ENCODE results near the gene CREG1. TPM values are rescaled to one million over a fixed set of nuclear protein-coding genes. Genes with fewer than 3 reads are reported as not detected.

CREG1 gene
- total and polyA plus RNA-seq, 2 of the 8 experiments (the other 6 are each of a cell fraction or from before 2014, with no cell fraction given), result 29.8 to 30.1 TPM

DNA sequence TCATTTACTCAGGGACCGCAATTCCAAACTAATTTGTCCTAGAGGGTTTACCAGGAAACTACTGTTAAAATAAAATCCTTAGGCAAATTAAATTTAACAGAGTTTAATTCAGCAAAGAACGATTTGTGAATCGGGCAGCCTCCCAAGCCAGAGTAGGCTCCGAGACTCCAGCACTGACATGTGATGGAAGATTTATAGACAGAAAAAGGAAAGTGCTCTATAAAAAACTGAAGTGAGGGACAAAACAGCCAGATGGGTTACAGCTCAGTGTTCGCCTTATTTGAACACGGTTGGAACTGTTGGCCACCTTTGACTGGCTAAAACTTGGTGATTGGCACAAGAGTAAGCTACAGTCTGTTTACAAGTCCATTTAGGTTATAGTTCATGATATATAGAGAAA, 41.3 kb upstream of the CREG1 start:
- H2BK20ac ChIP-seq (ENCODE audit: low read length), result no peak overlapping the region
- no peak overlapping the region for H4K91ac ChIP-seq (replicated peaks; ENCODE audit: insufficient read length, low read length)
- H3K9ac ChIP-seq (replicated peaks in 1 of 4; ENCODE audit: extremely low read depth in 1 of 4, low read depth in 3 of 4, low read length in 3 of 4), result no peak overlapping the region
- no peak for FAIRE-seq
- H3K18ac ChIP-seq (ENCODE audit: extremely low read depth, low read length), result no peak overlapping the region
- H3K79me2 ChIP-seq (ENCODE audit: control insufficient read depth in 1 of 2, insufficient read depth in 2 of 2, low read length in 2 of 2), result no peaks in the 10 kb centered on the region
- ChIA-PET POLR2A (ENCODE audit: partially characterized antibody) (no interaction called here), CTCF (ENCODE audit: partially characterized antibody) (interaction anchor here (0.9 to 1.4 kb wide), 5 partner anchors 10 to 101 kb away, joined by 3 to 4 read pairs (median 3); no protein-coding TSS in a partner anchor)
- WGBS, 2 experiments (ENCODE audit: extremely low coverage in 1 of 2, insufficient coverage in 1 of 2, insufficient read length in 1 of 2, insufficient replicate concordance in 2 of 2, low coverage in 1 of 2, low lambda C conversion rate in 2 of 2, missing lambda C conversion rate in 1 of 2), result 92% methylated on average over 6 of the region's 6 CpGs; no CpG with 5 or more reads in 1 of the 2 experiments
- no peaks in the 10 kb centered on the region for H3K9me3 ChIP-seq (ENCODE audit: insufficient read depth in 2 of 2, low read depth in 1 of 2, low read length in 1 of 2)
- H3K4me1 ChIP-seq (replicated peaks in 1 of 4; ENCODE audit: control insufficient read depth in 3 of 4, insufficient read depth in 4 of 4, low read length in 3 of 4), result no peaks in the 10 kb centered on the region
- no peaks in the 10 kb centered on the region for H3K27me3 ChIP-seq (replicated peaks in 1 of 4; ENCODE audit: control insufficient read depth in 3 of 4, extremely low read depth in 1 of 4, insufficient read depth in 3 of 4, low read length in 3 of 4)
- H2BK120ac ChIP-seq (replicated peaks; ENCODE audit: low read depth, low read length), result no peak overlapping the region
- no peak overlapping the region for H3K27ac ChIP-seq (ENCODE audit: low read depth, low read length)
- no peak overlapping the region for H4K8ac ChIP-seq (ENCODE audit: extremely low read depth, insufficient read depth, low read length)
- H3K4me2 ChIP-seq (ENCODE audit: insufficient read depth in 1 of 2, low read depth in 2 of 2, low read length in 2 of 2), result no peak overlapping the region
- H3K4me3 ChIP-seq (ENCODE audit: extremely low read depth in 1 of 4, insufficient read depth in 2 of 4, low read depth in 3 of 4, low read length in 4 of 4), result no peak overlapping the region
- no peaks in the 10 kb centered on the region for H3K23me2 ChIP-seq (ENCODE audit: low read depth, low read length)
- H4K20me1 ChIP-seq (replicated peaks in 1 of 2; ENCODE audit: control insufficient read depth in 1 of 2, insufficient read depth in 2 of 2, low read length in 2 of 2), result no peaks in the 10 kb centered on the region
- H2BK15ac ChIP-seq (ENCODE audit: low read length), result no peak overlapping the region
- H3K4ac ChIP-seq (replicated peaks; ENCODE audit: insufficient read length, low read depth, low read length), result no peak overlapping the region
- no peak overlapping the region for H3K23ac ChIP-seq (ENCODE audit: insufficient read length)
- H3K36me3 ChIP-seq (ENCODE audit: control insufficient read depth in 2 of 4, insufficient read depth in 4 of 4, low read length in 3 of 4), result no peaks in the 10 kb centered on the region
- H2AK5ac ChIP-seq (ENCODE audit: low read depth, low read length), result no peak overlapping the region
- no peak overlapping the region for H3K14ac ChIP-seq (ENCODE audit: insufficient read length)
- no peak overlapping the region for H2AFZ ChIP-seq (ENCODE audit: low read length)
- no peak overlapping the region for H4K5ac ChIP-seq (ENCODE audit: insufficient read length, low read depth, low read length)
- no peak overlapping the region for H3K56ac ChIP-seq (replicated peaks; ENCODE audit: insufficient read length, low read depth, low read length)
- DNase-seq (ENCODE audit: low read depth in 1 of 2, low spot score in 2 of 2), result no peak
- no peak overlapping the region for H2BK5ac ChIP-seq (ENCODE audit: low read depth, low read length)
- no peaks in the 10 kb centered on the region for H3K79me1 ChIP-seq (ENCODE audit: low read depth, low read length)
- H2BK12ac ChIP-seq (ENCODE audit: low read depth, low read length), result no peak overlapping the region
- TF ChIP-seq RAD21 (IDR thresholded peaks at IDR 0.05 in 1 of 2, conservative IDR thresholded peaks at IDR 0.05 in 1 of 2; ENCODE audit: low read depth in 2 of 2, low read length in 2 of 2), result no peak
- no peak for TF ChIP-seq SIX5 (IDR thresholded peaks at IDR 0.05; ENCODE audit: low read depth, low read length)
- TF ChIP-seq GTF2F1 (IDR thresholded peaks at IDR 0.05; ENCODE audit: borderline replicate concordance, low read depth, low read length), result no peak
- TF ChIP-seq BACH1 (IDR thresholded peaks at IDR 0.05; ENCODE audit: low read length), result no peak
- TF ChIP-seq ASH2L (IDR thresholded peaks at IDR 0.05; ENCODE audit: low read length), result no peak
- no peak for TF ChIP-seq RXRA (IDR thresholded peaks at IDR 0.05; ENCODE audit: insufficient read depth, low read depth, low read length)
- TF ChIP-seq CREB1 (IDR thresholded peaks at IDR 0.05), result no peak
- TF ChIP-seq CHD2 (IDR thresholded peaks at IDR 0.05; ENCODE audit: low read length), result no peak
- TF ChIP-seq, protein P1, sequence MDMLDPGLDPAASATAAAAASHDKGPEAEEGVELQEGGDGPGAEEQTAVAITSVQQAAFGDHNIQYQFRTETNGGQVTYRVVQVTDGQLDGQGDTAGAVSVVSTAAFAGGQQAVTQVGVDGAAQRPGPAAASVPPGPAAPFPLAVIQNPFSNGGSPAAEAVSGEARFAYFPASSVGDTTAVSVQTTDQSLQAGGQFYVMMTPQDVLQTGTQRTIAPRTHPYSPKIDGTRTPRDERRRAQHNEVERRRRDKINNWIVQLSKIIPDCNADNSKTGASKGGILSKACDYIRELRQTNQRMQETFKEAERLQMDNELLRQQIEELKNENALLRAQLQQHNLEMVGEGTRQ (IDR thresholded peaks at IDR 0.05; ENCODE audit: low read length), result no peak
- TF ChIP-seq, protein P2, sequence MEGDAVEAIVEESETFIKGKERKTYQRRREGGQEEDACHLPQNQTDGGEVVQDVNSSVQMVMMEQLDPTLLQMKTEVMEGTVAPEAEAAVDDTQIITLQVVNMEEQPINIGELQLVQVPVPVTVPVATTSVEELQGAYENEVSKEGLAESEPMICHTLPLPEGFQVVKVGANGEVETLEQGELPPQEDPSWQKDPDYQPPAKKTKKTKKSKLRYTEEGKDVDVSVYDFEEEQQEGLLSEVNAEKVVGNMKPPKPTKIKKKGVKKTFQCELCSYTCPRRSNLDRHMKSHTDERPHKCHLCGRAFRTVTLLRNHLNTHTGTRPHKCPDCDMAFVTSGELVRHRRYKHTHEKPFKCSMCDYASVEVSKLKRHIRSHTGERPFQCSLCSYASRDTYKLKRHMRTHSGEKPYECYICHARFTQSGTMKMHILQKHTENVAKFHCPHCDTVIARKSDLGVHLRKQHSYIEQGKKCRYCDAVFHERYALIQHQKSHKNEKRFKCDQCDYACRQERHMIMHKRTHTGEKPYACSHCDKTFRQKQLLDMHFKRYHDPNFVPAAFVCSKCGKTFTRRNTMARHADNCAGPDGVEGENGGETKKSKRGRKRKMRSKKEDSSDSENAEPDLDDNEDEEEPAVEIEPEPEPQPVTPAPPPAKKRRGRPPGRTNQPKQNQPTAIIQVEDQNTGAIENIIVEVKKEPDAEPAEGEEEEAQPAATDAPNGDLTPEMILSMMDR (IDR thresholded peaks at IDR 0.05; ENCODE audit: control extremely low read depth in 1 of 3, insufficient read depth in 1 of 3, low read depth in 1 of 3, low read length in 3 of 3), result no peak
- no peak for TF ChIP-seq SP2 (IDR thresholded peaks at IDR 0.05; ENCODE audit: low read length)
- no peak for TF ChIP-seq TAF7 (optimal IDR thresholded peaks at IDR 0.05; ENCODE audit: borderline replicate concordance, low read depth, low read length)

Data from H1 (cell line).